Breast epithelium (tissue), 4 donors: ENCODE measurements around the gene DAZL. TPM values are rescaled to one million over a fixed set of nuclear protein-coding genes. Genes with fewer than 3 reads are reported as not detected.

ENCODE experiments used
- DNase-seq, 2 donors: peaks; one replicate each; pipeline ENCODE4 v3.0.0-alpha.2; 2019; ENCODE audit warnings: low spot score in 2 of 2
- H3K27ac ChIP-seq, 2 donors: fragments of 200-600 bp; sonication (generic) in 1 of 2; one replicate each; pipeline ENCODE4 v1.5.1; 2016 to 2019; ENCODE audit warnings: mild to moderate bottlenecking in 1 of 2
- H3K27me3 ChIP-seq, 2 donors: fragments of 200-600 bp; sonication (generic) in 1 of 2; one replicate each; pipeline versions ENCODE4 v1.5.1 to v1.6.0; 2017 to 2019; ENCODE audit warnings: control low read depth in 1 of 2, mild to moderate bottlenecking in 1 of 2
- H3K36me3 ChIP-seq: fragments of 200-600 bp; one replicate; pipeline ENCODE4 v1.5.1; 2019
- H3K4me1 ChIP-seq, 2 donors: fragments of 200-600 bp; sonication (generic); one replicate each; pipeline ENCODE4 v1.5.1; 2016 to 2019; ENCODE audit warnings: control low read depth in 1 of 2
- H3K4me3 ChIP-seq, 3 donors: fragments of 200-600 bp; sonication (generic); 1 replicate in 2 of 3; 2 replicates in 1 of 3; pipeline ENCODE4 v1.5.1; 2016 to 2019; ENCODE audit warnings: mild to moderate bottlenecking in 3 of 3, moderate library complexity in 2 of 3
- H3K9me3 ChIP-seq, 2 donors: fragments of 200-600 bp; sonication (generic) in 1 of 2; one replicate each; pipeline ENCODE4 v1.5.1; 2016 to 2019; ENCODE audit warnings: control low read depth in 1 of 2
- POLR2A ChIP-seq: fragments of 450-650 bp; IDR thresholded peaks from one replicate; pipeline ENCODE4 v1.6.1; 2016; ENCODE audit warnings: antibody characterized with exemption, mild to moderate bottlenecking, moderate library complexity
- POLR2AphosphoS5 ChIP-seq, 3 donors: sonication (generic); formaldehyde crosslinking; IDR thresholded peaks; one replicate each; pipeline ENCODE4 v1.6.1; 2017; ENCODE audit warnings: antibody characterized with exemption in 3 of 3
- intact Hi-C: fragments of 100-400 bp; cut with DNase I; formaldehyde crosslinking; loops from one replicate; pipeline ENCODE4 v1.15.1; 2023; ENCODE audit warnings: low total_unique reads
- total RNA-seq, 3 donors: library from RNA; depleted of rRNA; stranded (reverse); fragments of >200 nt; gene quantifications; one replicate each; pipeline ENCODE4 v1.1.0, GENCODE V29; 2016
- TF ChIP-seq, protein P1 (sequence below), 3 donors: fragments of 450-650 bp; IDR thresholded peaks; one replicate each; pipeline ENCODE4 v1.5.1; 2016 to 2017; ENCODE audit warnings: antibody characterized with exemption in 3 of 3, mild to moderate bottlenecking in 3 of 3, moderate library complexity in 3 of 3

The DAZL gene
- total RNA-seq, 3 donors from 2014 or later, result not detected

DNA sequence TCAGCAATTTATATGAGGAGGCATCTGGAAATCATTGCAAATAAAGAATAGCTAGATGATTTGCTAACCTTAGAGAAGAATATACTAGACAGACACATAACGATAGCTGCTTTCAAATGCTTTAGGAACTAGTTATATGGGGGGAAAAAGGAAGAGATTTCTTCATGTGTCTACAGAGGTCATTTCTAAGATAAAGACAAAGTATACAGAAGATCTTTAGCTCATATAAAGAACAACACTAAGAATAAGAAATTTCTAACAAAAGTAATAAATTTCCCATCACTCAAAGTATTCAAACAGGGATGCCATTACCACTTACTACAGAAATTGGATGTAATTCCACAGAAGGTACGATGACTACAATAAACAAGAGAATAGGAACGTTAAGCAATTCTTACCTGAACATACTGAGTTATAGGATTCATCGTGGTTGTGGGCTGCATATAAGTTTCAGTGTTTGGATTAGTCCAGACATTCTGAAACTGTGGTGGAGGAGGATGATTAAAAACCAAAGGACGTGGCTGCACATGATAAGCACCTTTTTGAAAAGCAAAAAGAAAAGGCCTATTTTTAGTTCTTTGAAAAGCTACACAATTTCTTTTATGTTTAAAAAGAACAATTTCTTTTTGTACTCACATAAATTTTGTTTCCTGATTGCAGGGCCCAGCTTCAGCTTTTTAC is 8.7 kb downstream of the DAZL start:
- DNase-seq, result no peak
- intact Hi-C loops, result no loop called here
- H3K4me3 ChIP-seq, result no peak overlapping the region
- H3K9me3 ChIP-seq, result no peaks in the 10 kb centered on the region
- no peaks in the 10 kb centered on the region for H3K36me3 ChIP-seq
- no peak overlapping the region for H3K27ac ChIP-seq
- H3K4me1 ChIP-seq, result no peaks in the 10 kb centered on the region
- H3K27me3 ChIP-seq, result no peaks in the 10 kb centered on the region
- TF ChIP-seq POLR2A (no peak), POLR2AphosphoS5 (IDR thresholded peaks at IDR 0.05) (no peak)
- TF ChIP-seq, protein P1, sequence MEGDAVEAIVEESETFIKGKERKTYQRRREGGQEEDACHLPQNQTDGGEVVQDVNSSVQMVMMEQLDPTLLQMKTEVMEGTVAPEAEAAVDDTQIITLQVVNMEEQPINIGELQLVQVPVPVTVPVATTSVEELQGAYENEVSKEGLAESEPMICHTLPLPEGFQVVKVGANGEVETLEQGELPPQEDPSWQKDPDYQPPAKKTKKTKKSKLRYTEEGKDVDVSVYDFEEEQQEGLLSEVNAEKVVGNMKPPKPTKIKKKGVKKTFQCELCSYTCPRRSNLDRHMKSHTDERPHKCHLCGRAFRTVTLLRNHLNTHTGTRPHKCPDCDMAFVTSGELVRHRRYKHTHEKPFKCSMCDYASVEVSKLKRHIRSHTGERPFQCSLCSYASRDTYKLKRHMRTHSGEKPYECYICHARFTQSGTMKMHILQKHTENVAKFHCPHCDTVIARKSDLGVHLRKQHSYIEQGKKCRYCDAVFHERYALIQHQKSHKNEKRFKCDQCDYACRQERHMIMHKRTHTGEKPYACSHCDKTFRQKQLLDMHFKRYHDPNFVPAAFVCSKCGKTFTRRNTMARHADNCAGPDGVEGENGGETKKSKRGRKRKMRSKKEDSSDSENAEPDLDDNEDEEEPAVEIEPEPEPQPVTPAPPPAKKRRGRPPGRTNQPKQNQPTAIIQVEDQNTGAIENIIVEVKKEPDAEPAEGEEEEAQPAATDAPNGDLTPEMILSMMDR (IDR thresholded peaks at IDR 0.05), result no peak

DNA sequence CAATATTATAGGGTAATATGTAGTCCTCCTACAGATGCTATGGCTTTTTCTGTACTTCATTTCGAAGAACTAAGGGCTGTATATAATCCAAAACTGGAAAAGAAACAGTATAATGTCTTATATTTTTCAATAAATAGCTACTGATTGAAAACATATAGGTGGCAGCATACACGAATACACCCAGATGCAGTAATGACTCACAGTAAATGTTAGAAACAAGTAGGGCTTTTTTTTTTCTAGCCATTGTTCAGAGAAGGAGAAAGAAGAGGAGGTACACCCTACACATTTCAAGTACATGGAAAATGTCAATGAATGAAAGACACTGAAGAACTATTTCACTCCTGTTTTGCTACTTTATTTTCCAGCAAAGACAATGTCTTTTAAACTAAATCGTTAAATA is 9.4 kb downstream of the DAZL start:
- TF ChIP-seq POLR2A (no peak), POLR2AphosphoS5 (IDR thresholded peaks at IDR 0.05) (no peak)
- TF ChIP-seq, protein P1 (IDR thresholded peaks at IDR 0.05), result no peak
- intact Hi-C loops, result no loop called here
- Histone ChIP-seq H3K4me1 (no peaks in the 10 kb centered on the region), H3K36me3 (no peaks in the 10 kb centered on the region), H3K27me3 (no peaks in the 10 kb centered on the region), H3K4me3 (no peak overlapping the region), H3K9me3 (no peaks in the 10 kb centered on the region), H3K27ac (no peak overlapping the region)
- DNase-seq, result no peak

DNA sequence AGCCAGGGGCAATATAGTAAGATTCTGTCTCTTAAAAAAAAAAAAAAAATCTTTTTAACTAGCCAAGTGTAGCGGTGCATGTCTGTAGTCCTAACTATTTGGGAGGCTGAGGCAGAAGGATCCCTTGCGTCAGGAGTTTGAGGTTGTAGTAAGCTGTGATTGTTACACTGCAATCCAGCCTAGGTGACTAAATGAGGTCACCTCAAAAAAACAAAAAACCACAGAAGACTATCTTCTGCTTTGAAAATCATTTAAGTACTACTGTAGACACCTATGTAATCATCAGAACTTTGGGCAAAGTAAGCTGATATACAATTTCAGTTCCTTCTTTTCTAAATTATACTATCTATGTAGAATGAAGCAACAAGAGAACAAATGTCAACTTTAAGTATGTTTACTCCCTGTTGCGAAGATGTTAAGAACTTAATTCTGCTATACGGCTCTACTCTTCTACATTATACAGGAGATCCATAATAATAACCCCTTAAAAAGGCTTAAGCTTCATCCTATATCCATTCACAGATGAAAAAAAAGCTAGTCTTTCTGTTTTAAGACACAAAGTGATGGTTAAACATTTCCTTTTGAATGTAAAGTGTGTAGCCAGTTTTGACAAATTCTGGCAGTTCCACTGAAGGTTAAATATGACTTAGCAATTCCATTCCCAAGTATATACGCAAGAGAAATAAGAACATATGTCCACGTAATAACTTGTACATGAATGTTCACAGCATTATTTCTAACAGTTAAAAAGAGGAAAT is 15.2 kb downstream of the DAZL start:
- no peak for TF ChIP-seq POLR2AphosphoS5 (IDR thresholded peaks at IDR 0.05)
- TF ChIP-seq, protein P1 (IDR thresholded peaks at IDR 0.05), result no peak
- no peak for TF ChIP-seq POLR2A
- Histone ChIP-seq H3K4me1 (no peaks in the 10 kb centered on the region), H3K27ac (no peak overlapping the region), H3K36me3 (no peaks in the 10 kb centered on the region), H3K4me3 (no peak overlapping the region), H3K9me3 (no peaks in the 10 kb centered on the region), H3K27me3 (no peaks in the 10 kb centered on the region)
- intact Hi-C loops, result no loop called here
- DNase-seq, result no peak

DNA sequence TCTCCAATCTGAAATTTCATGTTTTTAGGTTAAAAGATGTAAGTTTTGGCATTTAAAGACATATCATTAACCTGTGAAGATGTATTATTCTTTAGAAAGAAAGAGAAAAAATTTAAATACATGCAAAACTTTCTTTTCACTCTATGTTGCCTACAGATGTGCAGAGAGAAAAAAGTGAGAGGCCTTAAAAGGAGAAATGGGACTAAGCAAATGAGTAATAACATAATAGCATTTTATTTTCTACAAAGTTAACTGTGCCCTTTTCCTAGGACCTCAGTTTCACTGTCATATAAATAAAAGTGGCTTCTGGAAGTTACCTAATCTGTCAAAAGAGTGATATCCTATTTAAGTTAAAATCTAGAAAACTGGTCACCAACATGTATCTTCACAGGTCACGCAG is 16.1 kb downstream of the DAZL start:
- Histone ChIP-seq H3K36me3 (no peaks in the 10 kb centered on the region), H3K4me3 (no peak overlapping the region), H3K4me1 (no peaks in the 10 kb centered on the region), H3K9me3 (no peaks in the 10 kb centered on the region), H3K27me3 (no peaks in the 10 kb centered on the region), H3K27ac (no peak overlapping the region)
- no peak for DNase-seq
- TF ChIP-seq POLR2AphosphoS5 (IDR thresholded peaks at IDR 0.05) (no peak), POLR2A (no peak)
- TF ChIP-seq, protein P1 (IDR thresholded peaks at IDR 0.05), result no peak
- intact Hi-C loops, result no loop called here

DNA sequence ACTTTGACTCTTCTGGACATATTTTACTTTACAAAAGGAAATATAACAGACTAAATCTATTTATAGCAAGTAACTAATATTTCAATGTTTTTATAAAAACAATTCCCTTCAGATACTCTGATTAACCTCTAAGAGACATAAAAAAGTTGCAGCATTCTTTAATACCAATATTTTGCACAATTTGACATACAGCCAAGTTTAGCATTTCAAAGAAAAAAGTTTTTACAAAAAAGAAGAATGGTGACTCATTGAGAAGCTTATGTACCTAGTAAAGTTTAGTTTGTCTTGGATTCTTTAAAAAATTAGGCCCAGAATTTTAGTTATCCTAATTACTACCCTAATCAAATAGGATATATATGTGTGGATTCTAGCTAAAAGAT is 17.6 kb downstream of the DAZL start:
- Histone ChIP-seq H3K9me3 (no peaks in the 10 kb centered on the region), H3K27me3 (no peaks in the 10 kb centered on the region), H3K4me1 (no peaks in the 10 kb centered on the region), H3K36me3 (no peaks in the 10 kb centered on the region), H3K4me3 (no peak overlapping the region), H3K27ac (no peak overlapping the region)
- TF ChIP-seq, protein P1 (IDR thresholded peaks at IDR 0.05), result no peak
- no peak for TF ChIP-seq POLR2AphosphoS5 (IDR thresholded peaks at IDR 0.05)
- TF ChIP-seq POLR2A, result no peak
- DNase-seq, result no peak
- intact Hi-C loops, result no loop called here
